ENCODE measurements around the gene ABCB11. TPM values are rescaled to one million over a fixed set of nuclear protein-coding genes. Genes with fewer than 3 reads are reported as not detected.

The ABCB11 gene
- total and polyA plus RNA-seq, 9 donors: under 0.01 to 0.18 (median 0.03) TPM; not detected in 4

DNA sequence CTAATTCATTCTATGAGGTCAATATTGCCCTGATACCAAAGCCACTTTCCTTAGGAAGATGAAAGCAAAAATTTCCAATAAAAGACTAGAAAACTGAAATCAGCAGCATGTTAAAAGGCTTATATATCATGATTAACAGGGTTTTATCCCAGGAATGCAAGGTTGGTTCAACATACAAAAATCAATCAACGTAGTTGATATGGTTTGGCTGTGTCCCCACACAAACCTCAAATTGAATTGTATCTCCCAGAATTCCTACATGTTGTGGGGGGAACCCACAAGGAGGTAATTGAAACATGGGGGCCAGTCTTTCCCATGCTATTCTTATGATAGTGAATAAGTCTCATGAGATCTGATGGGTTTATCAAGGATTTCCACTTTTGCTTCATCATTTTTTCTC lies 11.7 kb upstream of the ABCB11 start:
- Histone ChIP-seq H3K36me3 (no peaks in the 10 kb centered on the region), H3K4me3 (no peak overlapping the region), H3K9me3 (no peaks in the 10 kb centered on the region), H3K27me3 (no peaks in the 10 kb centered on the region), H3K27ac (no peak overlapping the region), H3K4me1 (ENCODE audit: insufficient read depth) (no peaks in the 10 kb centered on the region)
- DNase-seq: no peak
- 80 to 95% (median 88%) methylated on average over 1 of the region's 1 CpG for WGBS, 3 donors
- TF ChIP-seq, protein P1, sequence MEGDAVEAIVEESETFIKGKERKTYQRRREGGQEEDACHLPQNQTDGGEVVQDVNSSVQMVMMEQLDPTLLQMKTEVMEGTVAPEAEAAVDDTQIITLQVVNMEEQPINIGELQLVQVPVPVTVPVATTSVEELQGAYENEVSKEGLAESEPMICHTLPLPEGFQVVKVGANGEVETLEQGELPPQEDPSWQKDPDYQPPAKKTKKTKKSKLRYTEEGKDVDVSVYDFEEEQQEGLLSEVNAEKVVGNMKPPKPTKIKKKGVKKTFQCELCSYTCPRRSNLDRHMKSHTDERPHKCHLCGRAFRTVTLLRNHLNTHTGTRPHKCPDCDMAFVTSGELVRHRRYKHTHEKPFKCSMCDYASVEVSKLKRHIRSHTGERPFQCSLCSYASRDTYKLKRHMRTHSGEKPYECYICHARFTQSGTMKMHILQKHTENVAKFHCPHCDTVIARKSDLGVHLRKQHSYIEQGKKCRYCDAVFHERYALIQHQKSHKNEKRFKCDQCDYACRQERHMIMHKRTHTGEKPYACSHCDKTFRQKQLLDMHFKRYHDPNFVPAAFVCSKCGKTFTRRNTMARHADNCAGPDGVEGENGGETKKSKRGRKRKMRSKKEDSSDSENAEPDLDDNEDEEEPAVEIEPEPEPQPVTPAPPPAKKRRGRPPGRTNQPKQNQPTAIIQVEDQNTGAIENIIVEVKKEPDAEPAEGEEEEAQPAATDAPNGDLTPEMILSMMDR (IDR thresholded peaks at IDR 0.05): no peak
- no peak for TF ChIP-seq POLR2A (IDR thresholded peaks at IDR 0.05)
- no peak for TF ChIP-seq EP300 (IDR thresholded peaks at IDR 0.05)
- intact Hi-C loops (cut with DNase I): no loop called here

- TF ChIP-seq, protein P1 (IDR thresholded peaks at IDR 0.05): no peak
- TF ChIP-seq POLR2A (IDR thresholded peaks at IDR 0.05) (no peak), EP300 (IDR thresholded peaks at IDR 0.05) (no peak)
- Histone ChIP-seq H3K36me3 (no peaks in the 10 kb centered on the region), H3K4me1 (ENCODE audit: insufficient read depth) (no peaks in the 10 kb centered on the region), H3K27ac (no peak overlapping the region), H3K27me3 (no peaks in the 10 kb centered on the region), H3K9me3 (no peaks in the 10 kb centered on the region), H3K4me3 (no peak overlapping the region)
- 36 to 51% (median 50%) methylated on average over 1 of the region's 1 CpG for WGBS, 3 donors
- intact Hi-C loops (cut with DNase I): no loop called here
- DNase-seq: no peak
Observed at GRCh38 chr2:169041594-169041993, 10.5 kb upstream of the ABCB11 start.

- WGBS, 3 donors: 64 to 79% (median 67%) methylated on average over 4 of the region's 4 CpGs
- no peaks in the 10 kb centered on the region for H3K4me1 ChIP-seq (ENCODE audit: insufficient read depth)
- TF ChIP-seq POLR2A (IDR thresholded peaks at IDR 0.05) (no peak), EP300 (IDR thresholded peaks at IDR 0.05) (no peak)
- TF ChIP-seq, protein P1 (IDR thresholded peaks at IDR 0.05): no peak
- no peaks in the 10 kb centered on the region for H3K9me3 ChIP-seq
- intact Hi-C loops (cut with DNase I): no loop called here
- DNase-seq: no peak
- H3K4me3 ChIP-seq: no peak overlapping the region
- no peak overlapping the region for H3K27ac ChIP-seq
- H3K27me3 ChIP-seq: no peaks in the 10 kb centered on the region
- no peaks in the 10 kb centered on the region for H3K36me3 ChIP-seq
Observed at GRCh38 chr2:169039702-169040101, 8.6 kb upstream of the ABCB11 start.

DNA sequence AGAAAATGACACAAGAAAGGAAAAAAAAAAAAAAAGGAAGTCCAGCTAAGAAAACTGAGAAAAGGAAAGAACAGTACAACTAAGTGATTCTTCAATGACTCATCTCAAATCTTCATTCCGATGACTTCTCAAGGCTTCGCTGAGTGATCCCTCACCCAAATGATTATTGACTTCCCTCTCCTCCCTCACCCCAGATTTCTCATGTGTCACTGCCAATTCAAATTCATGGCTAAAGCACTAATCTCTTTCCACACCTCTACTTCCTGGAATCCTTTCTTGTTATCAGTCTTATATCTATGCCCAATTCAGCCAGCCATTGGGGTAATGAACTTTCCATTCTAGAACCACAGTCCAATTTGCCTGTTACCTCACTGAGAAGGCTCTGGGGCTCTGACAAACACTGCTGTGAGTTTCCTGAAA lies 7.2 kb upstream of the ABCB11 start:
- no peak overlapping the region for H3K27ac ChIP-seq

More for the DNA sequence above, 7.2 kb upstream of the ABCB11 start:
- intact Hi-C loops (cut with DNase I): no loop called here
- Histone ChIP-seq H3K4me3 (no peak overlapping the region), H3K27me3 (no peaks in the 10 kb centered on the region), H3K4me1 (ENCODE audit: insufficient read depth) (no peaks in the 10 kb centered on the region), H3K36me3 (no peaks in the 10 kb centered on the region), H3K9me3 (no peaks in the 10 kb centered on the region)
- DNase-seq: no peak
- 88 to 97% (median 91%) methylated on average over 2 of the region's 2 CpGs for WGBS, 3 donors
- TF ChIP-seq, protein P1 (IDR thresholded peaks at IDR 0.05): no peak
- TF ChIP-seq EP300 (IDR thresholded peaks at IDR 0.05) (no peak), POLR2A (IDR thresholded peaks at IDR 0.05) (no peak)
